ENCODE measurements around the gene B3GLCT.

The B3GLCT gene

DNA sequence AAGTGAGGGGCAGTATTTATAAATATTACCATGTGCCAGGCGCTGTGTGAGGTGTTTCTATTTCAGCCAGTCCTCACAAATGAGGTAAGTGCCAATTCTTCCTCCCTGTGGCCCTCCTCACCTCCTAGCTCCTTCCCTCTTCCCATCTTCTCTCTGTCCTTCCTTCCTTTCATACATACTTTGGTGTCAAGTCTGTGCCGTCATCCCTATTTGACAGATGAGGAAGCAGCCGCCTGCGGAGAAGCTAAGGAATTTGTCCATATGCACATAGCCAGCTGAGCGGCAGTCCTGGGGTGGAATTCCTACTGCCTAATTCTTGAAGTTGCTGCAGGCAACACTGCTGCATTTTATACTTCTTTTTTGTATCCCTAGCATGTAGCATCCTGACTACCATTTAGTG lies 150.8 kb downstream of the B3GLCT start:
- DNase-seq (ENCODE audit: low spot score) = no peak

DNA sequence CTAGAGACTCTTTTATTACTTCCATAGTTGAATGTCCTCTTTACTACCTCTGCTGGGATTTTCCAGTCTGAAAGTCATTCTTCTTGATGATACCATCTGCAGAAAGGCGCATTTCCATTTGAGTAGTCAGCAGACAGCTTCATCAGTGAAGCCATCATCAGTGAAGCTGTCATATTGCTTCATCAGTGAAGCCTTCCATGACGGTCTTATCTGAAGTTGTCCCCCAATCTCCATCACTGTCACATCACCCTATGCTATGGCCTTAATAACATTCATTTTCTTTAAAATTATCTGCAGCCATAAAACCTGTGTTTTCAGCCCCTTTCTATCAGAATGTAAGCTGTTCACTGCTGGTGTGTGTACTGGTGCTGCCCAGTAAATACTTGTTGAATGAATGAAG lies 151.6 kb downstream of the B3GLCT start:
- DNase-seq (ENCODE audit: low spot score) = no peak

GRCh38 chr13:31352467-31352866 lies 152.7 kb downstream of the B3GLCT start:
- no peak for DNase-seq (ENCODE audit: low spot score)

DNA sequence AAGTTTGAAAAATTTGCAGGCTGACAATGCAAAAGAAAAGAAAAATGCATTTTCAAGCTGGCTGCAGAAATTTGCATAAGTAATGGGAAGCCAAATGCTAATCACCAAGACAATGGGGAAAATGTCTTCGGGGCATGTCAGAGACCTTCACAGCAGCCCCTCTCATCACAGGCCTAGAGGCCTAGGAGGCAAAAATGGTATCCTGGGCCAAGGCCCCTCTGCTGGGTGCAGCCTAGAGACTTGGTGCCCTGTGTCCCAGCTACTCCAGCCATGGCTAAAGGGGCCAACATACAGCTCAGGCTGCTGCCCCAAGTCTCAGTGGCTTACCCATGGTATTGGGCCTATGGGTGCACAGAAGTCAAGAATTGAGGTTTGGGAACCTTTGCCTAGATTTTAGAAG lies 155.2 kb downstream of the B3GLCT start:
- no peak for DNase-seq (ENCODE audit: low spot score)

DNA sequence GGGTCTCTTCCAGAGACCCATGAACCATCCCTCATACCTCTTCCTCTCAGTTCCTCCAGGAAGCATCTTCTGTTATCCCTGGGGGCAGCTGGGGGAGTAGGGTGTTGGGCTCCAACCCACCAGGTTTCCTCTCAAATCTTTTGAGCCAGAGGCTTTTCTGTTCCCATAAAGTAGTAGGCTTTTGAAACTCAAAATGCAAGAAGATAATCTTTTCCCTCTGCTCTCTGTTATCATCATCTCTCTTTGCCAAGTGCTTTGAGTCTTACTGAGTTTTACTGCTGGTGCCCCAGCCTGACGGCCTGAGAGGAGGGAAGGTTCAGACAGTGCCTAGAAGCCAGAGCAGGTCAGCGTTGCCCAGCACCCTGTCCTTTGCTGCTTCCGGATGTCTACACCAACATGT lies 157.2 kb downstream of the B3GLCT start:
- no peak for DNase-seq (ENCODE audit: low spot score)

GRCh38 chr13:31357581-31357980 lies 157.8 kb downstream of the B3GLCT start:
- no peak for DNase-seq (ENCODE audit: low spot score)

GRCh38 chr13:31361673-31362072 lies 161.9 kb downstream of the B3GLCT start:
- no peak for DNase-seq (ENCODE audit: low spot score)

DNA sequence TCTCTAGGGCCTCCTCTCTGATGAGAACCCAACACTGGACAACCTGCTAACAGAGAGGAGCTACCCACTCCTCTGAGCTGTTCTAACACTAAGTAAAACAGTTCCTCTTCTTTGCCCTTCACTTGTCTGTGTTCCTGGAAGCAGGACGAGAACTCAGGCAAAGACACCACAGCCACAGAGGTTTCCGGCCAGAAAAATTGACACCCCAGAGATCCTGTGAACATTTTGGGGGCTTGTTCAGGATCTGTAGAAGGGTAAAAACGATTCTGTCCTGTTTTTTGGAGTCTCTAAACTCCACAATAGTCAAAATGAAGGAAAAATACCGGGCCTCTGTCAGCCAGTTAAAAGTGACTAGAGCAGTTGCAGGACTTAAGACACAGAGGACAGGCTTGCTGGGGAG lies 165.9 kb downstream of the B3GLCT start:
- no peak for DNase-seq (ENCODE audit: low spot score)

- no peak for DNase-seq (ENCODE audit: low spot score)
These were observed 167.6 kb downstream of the B3GLCT start for GRCh38 chr13:31367410-31367809.

GRCh38 chr13:31369213-31369612 lies 169.4 kb downstream of the B3GLCT start:
- DNase-seq (ENCODE audit: low spot score) = no peak

DNA sequence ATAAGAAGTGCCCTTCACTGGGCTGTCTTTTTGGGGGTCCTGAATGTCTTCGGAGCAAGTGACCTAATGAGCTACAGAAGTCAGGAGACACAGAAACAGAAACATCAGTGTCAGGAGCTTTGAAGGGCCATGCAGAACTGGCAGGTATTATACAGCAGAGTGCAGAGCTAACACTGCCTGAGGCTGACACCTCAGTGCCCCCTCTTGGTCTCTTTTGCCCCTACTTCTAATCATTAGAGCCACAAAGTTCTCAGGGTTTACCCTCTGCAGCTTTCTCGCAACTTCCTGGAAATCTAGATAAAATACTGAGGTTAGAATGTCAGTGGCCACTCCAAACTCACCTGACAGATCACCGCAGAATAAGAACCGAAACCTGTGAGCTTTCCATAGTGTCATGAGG lies 172.7 kb downstream of the B3GLCT start:
- DNase-seq (ENCODE audit: low spot score) = no peak

DNA sequence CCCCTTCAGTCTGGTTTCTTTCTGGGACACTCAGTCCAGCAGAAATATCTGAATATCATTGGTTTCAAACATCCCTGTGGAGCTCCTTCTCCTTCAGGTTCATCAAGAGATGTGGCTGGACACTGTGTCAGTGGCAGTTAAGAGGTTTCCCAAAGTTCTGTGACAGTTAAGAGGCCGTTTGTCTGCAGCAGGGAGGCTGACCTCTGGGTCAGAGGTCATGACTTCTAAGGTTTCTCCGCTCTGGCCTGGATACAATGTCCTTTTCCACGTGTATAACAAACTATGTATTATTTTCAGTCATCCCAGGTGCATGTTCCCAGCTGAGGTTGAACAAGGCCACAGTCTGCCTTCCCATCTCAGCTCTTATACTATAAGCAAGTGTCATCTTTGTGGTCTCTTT lies 174.9 kb downstream of the B3GLCT start:
- no peak for DNase-seq (ENCODE audit: low spot score)

- no peak for DNase-seq (ENCODE audit: low spot score)
These were observed 178.2 kb downstream of the B3GLCT start for GRCh38 chr13:31377946-31378345.

GRCh38 chr13:31380715-31381114 lies 180.9 kb downstream of the B3GLCT start:
- DNase-seq (ENCODE audit: low spot score) = no peak
